NCI-H345 treated with DMSO at 0.1 percent for 48 hours (cell line): Measurements from ENCODE around the gene PRKCE.
"Not testable (repeated sequence)": the region's sequence is repeated elsewhere in the genome, so short reads cannot be mapped to it uniquely, and the experiment has no call there.

Source experiments
- DNase-seq: peaks from one replicate; lab custom pipeline; 2025; ENCODE audit not compliant: unreplicated experiment; lab: John Stamatoyannopoulos, UW

Gene PRKCE

GRCh38 chr2:45664635-45665261, 13.3 kb downstream of the PRKCE start:
- DNase-seq: no peak

DNA sequence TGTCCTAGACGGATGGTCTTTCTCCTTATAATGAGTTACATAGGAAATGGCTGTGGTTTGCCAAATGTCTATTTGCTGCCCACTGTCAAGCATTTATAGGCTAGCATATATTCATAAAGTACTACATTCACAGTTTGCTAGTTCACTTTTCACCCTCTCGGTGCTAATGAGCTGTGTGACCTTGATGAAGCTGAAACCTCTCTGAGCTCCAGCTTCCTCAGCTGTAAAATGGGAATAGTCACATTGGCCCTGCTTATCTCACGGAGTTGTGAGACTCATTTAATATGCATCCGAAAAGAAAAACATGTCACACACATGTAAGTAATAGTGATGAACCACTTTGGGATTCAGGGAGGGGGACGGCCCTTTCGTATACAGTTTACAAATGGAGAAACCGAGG, 17.0 kb downstream of the PRKCE start:
- no peak for DNase-seq

GRCh38 chr2:45669032-45669486, 17.6 kb downstream of the PRKCE start:
- DNase-seq: no peak

- no peak for DNase-seq
Observed at GRCh38 chr2:45670646-45671045, 19.2 kb downstream of the PRKCE start.

DNA sequence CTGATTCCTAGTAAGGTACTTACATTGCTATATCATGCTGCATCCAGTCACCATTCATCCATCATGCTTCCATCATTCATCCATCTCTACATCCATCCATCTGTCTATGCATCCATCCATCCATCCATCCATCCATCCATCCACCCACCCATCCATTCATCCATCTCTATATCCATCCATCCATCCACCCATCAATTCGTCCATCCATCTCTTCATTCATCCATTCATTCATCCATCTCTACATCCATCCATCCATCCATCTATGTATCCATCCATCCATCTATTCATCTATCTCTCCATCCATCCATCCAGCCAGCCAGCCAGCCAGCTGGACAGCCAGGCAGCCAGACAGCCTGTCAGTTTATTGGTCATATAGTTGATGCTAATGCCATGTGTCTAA, 20.7 kb downstream of the PRKCE start:
- DNase-seq: no peak

- no peak for DNase-seq
Observed at GRCh38 chr2:45674035-45674816, 22.8 kb downstream of the PRKCE start.

- DNase-seq: no peak
Observed at GRCh38 chr2:45675263-45675812, 23.9 kb downstream of the PRKCE start.

DNA sequence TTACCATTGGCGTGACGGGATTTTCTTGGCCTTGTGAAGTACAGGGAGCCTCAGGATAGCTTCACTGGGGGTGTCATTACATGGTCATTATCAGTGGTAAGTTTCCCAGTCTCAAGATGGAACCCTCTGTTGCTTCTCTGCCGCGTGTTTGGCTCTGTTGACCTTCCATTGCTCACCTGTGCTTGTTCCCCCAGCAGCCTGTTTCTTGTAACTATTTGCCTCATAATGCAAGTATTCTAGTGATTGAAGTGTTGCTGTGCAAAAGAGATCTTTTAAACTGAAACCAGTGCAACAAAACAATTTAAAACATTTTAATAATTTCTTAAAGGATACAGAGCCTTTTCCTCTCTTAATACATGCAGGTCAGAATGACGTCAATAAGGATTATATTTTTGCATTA, 24.6 kb downstream of the PRKCE start:
- DNase-seq: no peak

- DNase-seq: no peak
Observed at GRCh38 chr2:45678791-45679348, 27.4 kb downstream of the PRKCE start.

- no peak for DNase-seq
Observed at GRCh38 chr2:45680351-45680967, 29.0 kb downstream of the PRKCE start.

- no peak for DNase-seq
Observed at GRCh38 chr2:45681675-45682074, 30.2 kb downstream of the PRKCE start.

- no peak for DNase-seq
Observed at GRCh38 chr2:45683292-45683691, 31.8 kb downstream of the PRKCE start.

DNA sequence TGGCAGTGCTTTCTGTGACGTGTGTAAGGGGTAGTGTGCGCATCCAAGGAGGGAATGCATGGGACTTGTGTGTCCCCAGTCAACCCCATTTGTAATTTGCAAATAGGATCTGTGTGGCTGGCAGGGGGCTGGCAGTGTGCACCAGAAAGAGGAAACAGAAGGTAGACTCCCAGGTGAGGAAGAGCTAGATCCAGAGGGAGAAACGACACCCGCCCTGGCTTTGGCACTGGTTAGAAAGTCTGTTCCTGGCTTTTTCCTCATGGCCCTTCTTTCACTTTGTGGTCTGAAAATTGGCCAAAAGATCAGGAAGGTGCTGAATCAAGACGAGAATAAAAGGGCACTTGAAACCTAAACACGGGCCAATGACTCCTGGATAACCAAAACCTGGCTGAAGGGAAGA, 33.3 kb downstream of the PRKCE start:
- DNase-seq: no peak

DNA sequence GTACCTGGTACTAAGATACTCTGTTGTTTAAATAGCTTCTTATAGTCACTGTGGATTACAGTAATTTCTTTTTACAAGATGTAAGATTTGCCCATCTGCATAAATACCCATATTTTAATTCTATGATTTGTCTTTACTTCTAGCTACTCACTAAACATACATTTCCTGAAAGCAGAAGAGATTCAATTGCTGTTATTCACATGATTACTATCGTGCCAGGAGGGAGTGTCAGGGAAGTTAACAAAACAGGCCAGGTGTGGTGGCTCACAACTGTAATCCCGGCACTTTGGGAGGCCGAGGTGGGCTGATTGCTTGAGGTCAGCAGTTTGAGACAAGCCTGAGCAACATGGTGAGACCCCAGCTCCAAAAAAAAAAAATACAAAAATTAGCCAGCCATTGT, 33.8 kb downstream of the PRKCE start:
- DNase-seq: no peak

DNA sequence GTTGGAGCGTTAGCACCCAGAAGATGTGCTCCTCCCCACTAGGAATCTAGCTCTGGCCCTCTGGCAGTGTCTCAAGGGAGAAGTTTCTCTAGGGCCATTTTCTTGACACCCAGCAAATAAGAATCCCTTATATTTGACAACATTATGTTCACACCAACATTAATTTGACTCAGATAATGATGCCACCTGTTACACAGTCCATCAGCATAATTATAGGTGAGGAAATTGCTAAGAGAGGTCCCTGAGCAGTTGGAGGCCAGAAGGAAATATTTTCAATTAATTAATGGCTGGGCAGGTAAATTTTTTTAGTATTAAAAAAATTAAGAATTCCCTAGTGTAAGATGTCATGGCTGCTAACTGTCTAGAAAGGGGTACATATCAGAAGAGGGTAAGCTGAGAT, 36.5 kb downstream of the PRKCE start:
- DNase-seq: no peak

GRCh38 chr2:45688479-45689298, 37.2 kb downstream of the PRKCE start:
- no peak for DNase-seq

DNA sequence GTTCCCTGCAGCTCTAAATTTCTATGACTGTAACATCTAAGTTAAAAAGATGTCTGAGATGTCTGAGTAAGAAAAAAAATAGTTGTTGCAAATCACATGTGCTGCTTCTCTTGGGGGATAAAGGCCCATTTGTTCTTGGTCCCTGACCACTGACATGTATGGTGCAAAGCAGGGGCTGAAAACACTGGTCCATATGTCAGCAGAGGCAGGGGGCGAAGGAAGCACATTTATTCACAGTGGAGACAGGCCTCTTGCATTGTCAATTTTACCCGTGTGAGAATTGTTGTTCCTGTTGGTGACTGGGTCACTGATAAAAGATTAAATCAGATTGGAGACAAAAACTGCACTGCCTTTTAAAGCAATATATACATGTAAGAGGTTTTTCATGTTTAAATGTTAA, 38.8 kb downstream of the PRKCE start:
- no peak for DNase-seq

GRCh38 chr2:45691171-45691999, 39.9 kb downstream of the PRKCE start:
- DNase-seq: no peak

GRCh38 chr2:45692566-45692965, 41.1 kb downstream of the PRKCE start:
- DNase-seq: no peak

- DNase-seq: not testable (repeated sequence)
Observed at GRCh38 chr2:45695480-45696007, 44.1 kb downstream of the PRKCE start.
